Bone marrow (tissue), 2 donors: Measurements from ENCODE around the gene HSPB1.
"Not testable (repeated sequence)": the region's sequence is repeated elsewhere in the genome, so short reads cannot be mapped to it uniquely, and the experiment has no call there.

Experiments used
- DNase-seq, 2 donors: peaks; one replicate each; lab custom pipeline; 2025; lab: John Stamatoyannopoulos, UW

Gene HSPB1

GRCh38 chr7:76308874-76309273, 6.4 kb downstream of the HSPB1 start:
- DNase-seq, result not testable (repeated sequence)

DNA sequence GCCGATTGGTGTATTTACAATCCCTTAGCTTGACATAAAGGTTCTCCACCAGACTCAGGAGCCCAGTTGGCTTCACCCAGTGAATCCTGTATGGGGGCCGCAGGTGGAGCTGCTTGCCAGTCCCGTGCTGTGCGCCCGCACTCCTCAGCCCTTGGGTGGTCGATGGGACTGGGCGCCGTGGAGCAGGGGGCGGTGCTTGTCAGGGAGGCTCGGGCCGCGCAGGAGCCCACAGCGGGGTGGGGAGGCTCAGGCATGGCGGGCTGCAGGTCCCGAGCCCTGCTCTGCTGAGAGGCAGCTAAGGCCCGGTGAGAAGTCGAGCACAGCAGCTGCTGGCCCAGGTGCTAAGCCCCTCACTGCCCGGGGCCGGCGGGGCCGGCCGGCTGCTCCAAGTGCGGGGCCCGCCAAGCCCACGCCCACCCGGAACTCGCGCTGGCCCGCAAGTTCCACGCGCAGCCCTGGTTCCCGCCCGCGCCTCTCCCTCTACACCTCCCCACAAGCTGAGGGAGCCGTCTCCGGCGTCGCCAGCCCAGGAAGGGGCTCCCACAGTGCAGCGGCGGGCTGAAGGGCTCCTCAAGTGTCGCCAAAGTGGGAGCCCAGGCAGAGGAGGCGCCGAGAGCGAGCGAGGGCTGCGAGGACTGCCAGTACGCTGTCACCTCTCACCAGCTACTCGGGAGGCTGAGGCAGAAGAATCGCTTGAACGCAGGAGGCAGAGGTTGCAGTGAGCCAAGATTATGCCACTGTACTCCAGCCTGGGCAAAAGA, 7.0 kb downstream of the HSPB1 start:
- not testable (repeated sequence) for DNase-seq

- DNase-seq, result peak in 1 of 2 donors; percentile 45
Measured at GRCh38 chr7:76310102-76310957, 7.9 kb downstream of the HSPB1 start.

DNA sequence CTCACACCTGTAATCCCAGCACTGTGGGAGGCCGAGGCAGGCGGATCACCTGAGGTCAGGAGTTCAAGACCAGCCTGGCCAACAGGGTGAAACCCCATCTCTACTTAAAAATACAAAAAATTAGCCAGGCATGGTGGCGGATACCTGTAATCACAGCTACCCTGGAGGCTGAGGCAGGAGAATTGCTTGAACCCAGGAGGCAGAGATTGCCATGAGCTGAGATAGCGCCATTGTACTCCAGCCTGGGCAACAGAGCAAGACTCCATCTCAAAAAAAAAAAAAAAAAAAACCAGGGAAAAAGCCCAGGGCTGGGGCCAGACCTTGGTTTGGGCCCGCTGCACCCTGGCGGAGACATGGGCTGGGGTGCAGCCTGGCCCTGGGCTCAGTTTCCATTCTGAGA, 9.4 kb downstream of the HSPB1 start:
- not testable (repeated sequence) for DNase-seq

- DNase-seq, result peak; percentile 82 to 92
Measured at GRCh38 chr7:76314042-76314721, 11.7 kb downstream of the HSPB1 start.

- not testable (repeated sequence) for DNase-seq
Measured at GRCh38 chr7:76314740-76315139, 12.3 kb downstream of the HSPB1 start.

DNA sequence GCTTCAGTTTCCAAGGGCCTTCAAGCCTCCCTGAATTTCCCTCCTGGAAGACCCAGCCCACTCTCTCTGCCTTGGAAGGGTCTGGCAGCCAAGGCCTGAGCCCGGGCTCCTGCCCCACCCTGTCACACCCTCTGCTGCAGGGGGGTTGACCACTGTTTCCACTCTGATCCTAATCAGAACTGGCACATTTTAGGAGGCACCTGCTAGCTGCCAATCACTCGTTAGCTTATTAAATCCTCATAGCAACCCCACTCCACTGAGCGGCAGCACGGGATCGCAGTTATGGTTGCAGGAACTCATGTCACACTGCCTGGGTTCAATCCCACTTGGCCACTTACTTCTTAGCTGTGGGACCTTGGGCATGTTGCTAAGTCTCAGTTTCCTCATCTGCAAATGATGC, 12.9 kb downstream of the HSPB1 start:
- no peak for DNase-seq

DNA sequence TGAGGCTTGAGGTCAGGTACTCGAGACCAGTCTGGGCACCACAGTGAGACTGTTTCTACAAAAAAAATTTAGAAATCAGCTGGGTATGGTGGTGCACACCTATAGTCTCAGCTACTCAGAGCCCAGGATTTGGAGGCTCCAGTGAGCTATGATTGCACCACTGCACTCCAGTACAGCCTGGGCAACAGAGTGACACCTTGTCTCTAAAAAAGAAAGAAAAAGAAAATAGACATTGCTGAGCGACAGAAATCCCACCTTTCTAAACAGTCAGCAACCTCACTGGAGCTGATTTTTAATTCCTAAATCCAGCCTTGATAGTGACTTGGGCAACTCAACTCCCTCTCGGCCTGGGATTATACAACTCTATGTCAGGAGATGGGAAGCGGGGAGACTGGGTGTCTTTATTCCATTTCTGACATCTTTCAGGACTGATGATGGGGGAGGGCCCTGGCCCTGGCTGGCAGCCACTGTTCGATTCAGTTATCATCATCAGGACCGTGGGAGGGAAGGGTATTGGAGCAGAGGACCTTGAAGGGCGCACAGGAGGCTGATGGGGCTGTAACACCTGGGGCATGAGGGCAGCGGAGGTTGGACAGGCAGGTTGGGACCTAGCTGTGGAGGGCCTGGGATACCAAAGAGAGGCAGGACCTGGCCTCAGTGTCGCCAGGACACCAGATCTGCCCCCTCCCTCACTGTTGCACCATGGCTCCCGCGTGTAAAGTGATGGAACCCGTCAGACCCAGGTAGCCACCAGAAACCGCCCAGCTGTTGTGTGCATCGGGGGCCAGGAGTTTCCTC, 14.7 kb downstream of the HSPB1 start:
- DNase-seq, result no peak

DNA sequence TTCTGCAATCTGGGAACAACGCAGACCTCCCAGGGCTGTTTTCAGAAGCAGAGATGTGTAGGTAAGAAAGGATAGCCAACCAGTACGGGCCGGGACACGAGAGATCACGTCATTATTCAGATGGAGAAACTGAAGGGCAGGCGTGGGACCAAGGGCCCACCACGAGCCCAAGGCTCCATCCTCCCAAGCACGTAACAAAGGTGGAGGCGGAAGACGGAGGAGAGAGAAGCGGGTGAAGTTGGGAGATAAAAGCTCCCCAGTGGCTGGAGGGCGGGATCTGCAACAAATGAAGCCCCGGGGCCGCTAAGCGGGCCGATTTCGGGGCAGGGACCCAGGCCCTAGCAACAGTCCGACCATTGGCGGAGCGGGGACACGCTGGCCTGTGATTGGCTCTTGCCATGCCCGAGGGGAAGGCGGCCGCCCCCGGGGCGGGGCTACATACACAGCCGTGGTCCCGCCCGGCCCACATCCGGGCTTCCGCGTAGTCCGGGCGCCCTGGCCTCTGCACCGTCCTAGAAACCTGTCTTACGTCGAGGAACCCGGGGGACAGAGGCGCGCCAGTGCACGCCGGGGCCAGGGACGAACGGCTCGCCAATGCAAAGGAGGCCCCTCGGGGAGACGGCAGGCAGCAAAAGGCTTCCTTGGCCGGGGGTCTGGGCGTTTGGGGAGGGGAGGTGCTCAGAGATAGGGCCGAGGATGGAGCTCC, 15.5 kb downstream of the HSPB1 start:
- DNase-seq, result peak; percentile 70 to 91

DNA sequence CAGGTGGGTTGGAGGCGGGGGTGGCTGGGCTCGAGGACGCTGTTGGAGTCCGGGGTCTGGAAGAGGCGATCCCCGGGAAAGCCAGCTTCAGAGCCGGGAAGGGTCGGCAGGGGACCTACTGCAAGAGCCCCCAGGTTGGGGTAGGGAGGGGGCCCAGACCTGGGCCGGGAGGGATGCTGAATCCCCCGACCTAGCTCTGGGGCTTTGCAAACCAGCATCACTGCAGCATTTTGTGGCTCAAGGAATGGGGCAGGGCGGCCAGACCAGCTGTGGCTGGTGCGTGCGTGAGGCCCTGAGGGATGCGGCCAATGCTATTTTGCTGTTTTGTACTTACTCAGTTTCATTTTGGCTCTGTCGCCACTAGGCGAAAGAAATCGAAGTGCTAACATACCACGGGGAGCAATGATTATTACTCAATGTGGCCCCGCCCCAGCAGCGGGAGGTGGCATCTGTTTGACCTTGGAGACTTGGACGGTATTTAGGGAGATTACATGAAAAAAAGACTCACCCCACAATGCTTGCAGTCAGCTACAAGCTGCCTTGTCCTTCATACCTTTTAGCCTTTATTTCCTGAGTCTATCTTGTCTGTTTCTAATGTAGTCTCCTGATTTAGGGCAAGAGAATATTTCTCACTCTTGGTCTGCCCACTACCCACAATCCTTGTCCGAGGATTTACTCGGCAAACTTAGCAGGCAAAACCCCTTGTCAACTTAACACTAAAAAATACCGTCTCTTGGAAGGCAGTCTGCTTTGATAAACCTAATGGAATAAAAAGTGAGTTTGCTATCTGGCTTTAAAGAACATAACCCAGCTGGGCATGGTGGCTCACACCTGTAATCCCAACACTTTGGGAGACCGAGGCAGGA, 16.2 kb downstream of the HSPB1 start:
- peak; percentile 49 to 62 for DNase-seq

- no peak for DNase-seq
Measured at GRCh38 chr7:76325092-76325491, 22.6 kb downstream of the HSPB1 start.

- no peak for DNase-seq
Measured at GRCh38 chr7:76325811-76326210, 23.3 kb downstream of the HSPB1 start.

DNA sequence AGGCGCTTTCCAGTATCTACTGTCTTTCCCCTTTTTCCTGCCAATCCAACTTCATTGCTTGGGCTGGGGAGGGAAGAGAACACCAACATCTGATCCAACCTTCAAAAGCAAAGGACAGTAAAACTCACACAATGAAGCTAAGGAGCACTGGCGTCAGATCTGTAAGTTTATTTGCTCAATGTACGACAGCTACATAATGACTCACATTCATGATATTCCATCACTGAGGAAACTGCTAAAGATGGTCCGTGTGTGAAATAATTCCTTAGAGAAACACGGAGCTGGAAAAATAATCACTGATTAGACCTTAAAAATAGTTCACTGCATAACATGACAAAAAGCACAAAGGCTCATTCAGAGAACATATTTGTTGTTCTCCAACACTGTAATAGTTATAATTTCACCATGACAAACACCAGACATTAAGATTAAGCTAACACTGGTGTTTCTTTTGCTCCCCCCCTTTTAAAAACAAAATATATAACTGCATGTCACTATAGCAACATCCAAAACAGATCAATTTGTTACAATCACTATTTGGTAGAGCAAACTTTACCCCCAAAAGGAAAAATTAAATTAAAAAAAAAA, 24.3 kb downstream of the HSPB1 start:
- DNase-seq, result no peak

GRCh38 chr7:76327610-76328009, 25.1 kb downstream of the HSPB1 start:
- DNase-seq, result peak in 1 of 2 donors; percentile 99

GRCh38 chr7:76328389-76328788, 25.9 kb downstream of the HSPB1 start:
- no peak for DNase-seq

DNA sequence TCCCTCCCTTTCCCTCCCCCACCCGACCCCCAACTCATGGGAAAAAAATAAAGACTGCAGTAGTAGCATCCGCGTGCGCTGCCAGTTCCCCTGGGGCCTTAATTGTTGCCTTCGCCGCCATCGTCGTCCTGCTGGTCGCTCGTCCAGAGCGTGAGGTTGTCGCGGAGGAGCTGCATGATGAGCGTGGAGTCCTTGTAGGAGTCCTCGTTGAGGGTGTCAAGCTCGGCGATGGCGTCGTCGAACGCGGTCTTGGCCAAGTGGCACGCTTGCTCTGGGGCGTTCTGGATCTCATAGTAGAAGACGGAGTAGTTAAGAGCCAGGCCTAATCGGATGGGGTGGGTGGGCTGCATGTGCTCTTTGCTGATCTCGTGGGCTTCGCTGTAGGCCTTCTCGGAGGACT, 27.0 kb downstream of the HSPB1 start:
- DNase-seq, result no peak

- no peak for DNase-seq
Measured at GRCh38 chr7:76330261-76330660, 27.8 kb downstream of the HSPB1 start.

GRCh38 chr7:76330673-76331072, 28.2 kb downstream of the HSPB1 start:
- no peak for DNase-seq

DNA sequence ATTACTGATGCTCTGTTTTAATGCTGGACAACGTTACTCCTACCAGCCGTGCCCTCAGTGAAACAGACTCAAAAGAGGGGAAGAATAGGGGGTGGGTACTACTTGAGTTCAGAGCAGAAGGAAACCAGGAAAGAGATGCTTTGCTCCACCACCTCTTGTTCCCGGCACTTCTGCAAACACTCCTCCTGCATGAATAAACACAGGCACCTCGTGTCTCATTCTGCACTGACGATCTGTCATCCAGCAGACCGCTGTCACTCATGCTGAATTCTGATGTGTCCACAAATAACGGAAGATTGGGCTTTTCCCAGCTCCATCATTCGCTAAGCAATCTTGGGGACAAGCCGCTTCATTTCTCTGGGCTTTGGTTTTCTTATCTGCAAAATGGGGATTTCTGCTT, 29.6 kb downstream of the HSPB1 start:
- no peak for DNase-seq
